Measurements from ENCODE around the gene LRRN4.

- TF ChIP-seq CTCF (conservative IDR thresholded peaks at IDR 0.05; ENCODE audit: low read depth, low read length): no peak
- no peak for TF ChIP-seq MXI1 (IDR thresholded peaks at IDR 0.05; ENCODE audit: borderline replicate concordance, low read depth, low read length)
- TF ChIP-seq MAZ (IDR thresholded peaks at IDR 0.05; ENCODE audit: borderline replicate concordance, low read depth, low read length): no peak
- TF ChIP-seq RCOR1 (IDR thresholded peaks at IDR 0.05; ENCODE audit: insufficient replicate concordance, low read length): no peak
- TF ChIP-seq POLR2A (IDR thresholded peaks at IDR 0.05; ENCODE audit: low read depth, low read length): no peak
- TF ChIP-seq USF2 (IDR thresholded peaks at IDR 0.05; ENCODE audit: low read depth, low read length): no peak
- TF ChIP-seq ELK1 (IDR thresholded peaks at IDR 0.05; ENCODE audit: borderline replicate concordance, low read depth, low read length): no peak
- TF ChIP-seq RFX5 (IDR thresholded peaks at IDR 0.05; ENCODE audit: low read depth, low read length): no peak
- TF ChIP-seq RAD21 (IDR thresholded peaks at IDR 0.05; ENCODE audit: low read length): no peak
- TF ChIP-seq SMC3 (IDR thresholded peaks at IDR 0.05; ENCODE audit: low read depth, low read length): no peak
- no peak for TF ChIP-seq NFE2L2 (IDR thresholded peaks at IDR 0.05; ENCODE audit: low read depth, low read length)
These were observed 15.6 kb downstream of the LRRN4 start for GRCh38 chr20:6038256-6038655.

All from IMR-90 (cell line).